C1 segment of cervical spinal cord (tissue), 14 donors: ENCODE measurements around the gene CD300LB.
"Not testable (repeated sequence)": the region's sequence is repeated elsewhere in the genome, so short reads cannot be mapped to it uniquely, and the experiment has no call there.

Source experiments
- DNase-seq, 14 donors: peaks; one replicate each; lab custom pipeline; 2025; lab: John Stamatoyannopoulos, UW

The CD300LB gene

GRCh38 chr17:74531231-74531761, at the start of gene CD300LB:
Gene CD300LB, minus strand, starts transcription at chr17:74531475. Its CDS starts 125 bp downstream, at chr17:74531350.
- no peak for DNase-seq

- DNase-seq: no peak
Measured at GRCh38 chr17:74579900-74580299, 48.6 kb upstream of the CD300LB start.

- DNase-seq: no peak
Measured at GRCh38 chr17:74578979-74579378, 47.7 kb upstream of the CD300LB start.

GRCh38 chr17:74574489-74575142, 43.3 kb upstream of the CD300LB start:
- DNase-seq: no peak

GRCh38 chr17:74573635-74574034, 42.4 kb upstream of the CD300LB start:
- DNase-seq: not testable (repeated sequence)

GRCh38 chr17:74573169-74573568, 41.9 kb upstream of the CD300LB start:
- no peak for DNase-seq

GRCh38 chr17:74571621-74572270, 40.5 kb upstream of the CD300LB start:
- no peak for DNase-seq

- DNase-seq: peak in 4 of 14 donors; percentile 7 to 58 (median 28)
Measured at GRCh38 chr17:74569020-74570003, 38.0 kb upstream of the CD300LB start.

GRCh38 chr17:74568106-74568873, 37.0 kb upstream of the CD300LB start:
- no peak for DNase-seq

- peak in 1 of 14 donors; percentile 19 for DNase-seq
Measured at GRCh38 chr17:74567397-74567796, 36.1 kb upstream of the CD300LB start, which contains the start of gene CD300H. Gene CD300H, minus strand, starts transcription at chr17:74567509.

GRCh38 chr17:74566132-74566753, 35.0 kb upstream of the CD300LB start:
- DNase-seq: peak in 1 of 14 donors; percentile 23

GRCh38 chr17:74565126-74565525, 33.9 kb upstream of the CD300LB start:
- DNase-seq: no peak

GRCh38 chr17:74563358-74563757, 32.1 kb upstream of the CD300LB start:
- DNase-seq: no peak

- no peak for DNase-seq
Measured at GRCh38 chr17:74561586-74561985, 30.3 kb upstream of the CD300LB start.

GRCh38 chr17:74558882-74559519, 27.7 kb upstream of the CD300LB start:
- no peak for DNase-seq

GRCh38 chr17:74558402-74558801, 27.1 kb upstream of the CD300LB start:
- not testable (repeated sequence) for DNase-seq

GRCh38 chr17:74555427-74555940, 24.2 kb upstream of the CD300LB start:
- DNase-seq: no peak

- no peak for DNase-seq
Measured at GRCh38 chr17:74554909-74555308, 23.6 kb upstream of the CD300LB start.

- DNase-seq: no peak
Measured at GRCh38 chr17:74552037-74552436, 20.8 kb upstream of the CD300LB start.

GRCh38 chr17:74550602-74551001, 19.3 kb upstream of the CD300LB start:
- DNase-seq: no peak
